ENCODE measurements around the gene SLC41A3. TPM values are rescaled to one million over a fixed set of nuclear protein-coding genes. Genes with fewer than 3 reads are reported as not detected.
"Not testable (repeated sequence)": the region's sequence is repeated elsewhere in the genome, so short reads cannot be mapped to it uniquely, and the experiment has no call there.

The SLC41A3 gene
- total RNA-seq, 1 experiment from 2014 or later = 30.8 TPM

DNA sequence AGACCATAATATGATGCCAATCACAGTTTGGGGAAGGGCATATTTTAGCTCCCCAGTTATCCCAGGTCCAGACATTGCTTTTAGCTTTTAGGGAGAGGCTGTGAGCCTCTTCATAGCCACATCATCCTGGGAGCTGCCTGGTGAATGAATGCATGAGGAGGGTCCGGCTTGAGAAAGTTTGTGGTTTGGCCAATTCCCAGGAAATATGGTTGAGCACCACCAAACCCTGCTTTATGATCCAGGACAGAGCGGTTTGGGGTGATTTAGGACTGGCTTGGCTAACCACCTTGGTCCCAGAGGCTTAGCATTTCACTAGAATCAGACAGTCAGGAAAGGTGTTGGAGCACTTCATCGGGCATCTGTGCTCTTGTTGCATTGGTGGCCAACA is 107.9 kb downstream of the SLC41A3 start:
- DNase-seq; H3K36me3 ChIP-seq (replicated peaks; ENCODE audit: control insufficient read depth, insufficient read depth, low read length); H3K4me3 ChIP-seq (ENCODE audit: insufficient read depth, low read depth, low read length): not testable (repeated sequence)
- H3K27me3 ChIP-seq (ENCODE audit: control insufficient read depth, insufficient read depth, low read length) = peaks cover 11% of the 10 kb centered on the region; the same call in 1 of the 2 replicates

DNA sequence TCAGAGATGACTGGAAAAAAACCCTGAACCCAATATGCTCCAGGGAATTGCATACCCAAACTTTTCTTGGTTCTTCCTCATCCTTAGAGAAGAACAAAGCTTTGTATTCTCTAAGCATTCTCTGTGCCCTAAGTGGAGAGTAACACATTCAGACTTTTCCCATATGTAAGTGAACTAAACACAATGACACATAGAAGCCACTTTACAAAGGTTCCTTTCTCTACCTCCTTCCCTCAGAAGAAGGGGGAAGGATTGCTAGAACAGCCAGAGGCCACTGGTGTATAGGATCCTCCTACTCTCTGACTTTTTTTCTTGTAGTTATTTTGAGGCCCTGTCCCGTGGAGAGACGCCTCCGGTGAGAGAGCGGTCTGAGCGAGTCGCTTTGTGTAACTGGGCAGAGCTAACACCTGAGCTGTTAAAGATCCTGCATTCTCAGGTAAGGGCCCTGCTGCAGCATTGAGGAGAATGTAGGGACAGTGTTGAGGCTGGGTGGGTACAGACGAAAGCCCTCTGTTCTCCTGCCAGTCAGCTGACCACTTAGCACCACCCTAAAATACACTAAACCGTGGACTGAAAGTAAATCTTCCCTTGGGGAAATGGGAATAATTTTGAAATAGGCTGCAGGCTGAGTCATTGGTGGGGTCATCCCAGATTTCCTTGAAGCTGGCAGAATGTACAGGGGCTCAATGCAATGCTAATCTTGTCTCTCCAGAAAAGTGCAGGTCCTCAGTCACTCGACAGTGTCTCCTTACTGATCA is 108.5 kb downstream of the SLC41A3 start:
- H3K4me3 ChIP-seq (ENCODE audit: insufficient read depth, low read depth, low read length); H3K36me3 ChIP-seq (replicated peaks; ENCODE audit: control insufficient read depth, insufficient read depth, low read length); DNase-seq: not testable (repeated sequence)
- H3K27me3 ChIP-seq (ENCODE audit: control insufficient read depth, insufficient read depth, low read length) = peaks cover 16% of the 10 kb centered on the region

DNA sequence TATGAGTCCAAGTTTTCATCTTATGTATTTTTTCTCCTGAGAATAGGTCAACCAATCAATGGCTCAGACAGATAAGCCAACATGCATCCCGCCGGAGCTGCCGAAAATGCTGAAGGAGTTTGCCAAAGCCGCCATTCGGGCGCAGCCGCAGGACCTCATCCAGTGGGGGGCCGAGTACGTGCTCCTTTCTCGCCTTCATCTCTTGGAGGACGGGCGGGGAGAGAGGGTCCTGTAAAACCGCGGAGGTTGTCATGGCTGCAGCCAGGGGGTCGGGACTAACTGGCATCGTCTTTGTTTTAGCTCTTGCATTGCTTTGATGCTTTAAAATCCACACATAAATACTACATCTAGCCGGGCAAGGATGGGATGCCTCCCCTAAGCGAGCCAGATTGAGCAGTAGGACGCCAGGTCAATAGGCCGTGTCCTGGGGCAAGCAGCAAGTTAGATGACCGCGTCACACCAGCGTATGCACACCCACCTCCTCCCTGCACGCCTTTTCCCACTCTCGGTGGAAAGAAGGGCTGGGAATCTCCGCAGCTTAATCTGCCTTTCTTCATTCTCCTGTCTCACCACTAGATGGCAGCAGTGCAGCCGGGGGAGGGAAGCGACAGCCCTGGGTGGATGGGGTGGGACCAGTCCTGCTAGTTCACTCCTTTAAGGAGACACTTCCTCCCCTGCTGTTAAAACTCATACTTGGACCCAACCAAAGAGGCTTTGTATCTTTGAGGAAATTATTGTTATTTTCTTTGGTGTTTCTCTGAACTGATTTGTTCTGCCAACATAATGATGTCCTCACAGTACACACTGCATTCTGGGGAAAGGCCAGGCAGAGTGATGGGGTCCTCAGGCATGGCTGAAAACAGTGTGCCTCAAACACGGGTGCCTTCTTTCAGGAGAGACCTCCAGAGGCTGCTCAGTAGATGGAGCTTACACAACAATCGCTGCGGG is 111.7 kb downstream of the SLC41A3 start:
- peak; percentile 32 for DNase-seq
- H3K4me3 ChIP-seq (ENCODE audit: insufficient read depth, low read depth, low read length) = peak overlapping the region; percentile 40
- not testable (repeated sequence) for H3K36me3 ChIP-seq (replicated peaks; ENCODE audit: control insufficient read depth, insufficient read depth, low read length)
- H3K27me3 ChIP-seq (ENCODE audit: control insufficient read depth, insufficient read depth, low read length) = peaks cover 26% of the 10 kb centered on the region

DNA sequence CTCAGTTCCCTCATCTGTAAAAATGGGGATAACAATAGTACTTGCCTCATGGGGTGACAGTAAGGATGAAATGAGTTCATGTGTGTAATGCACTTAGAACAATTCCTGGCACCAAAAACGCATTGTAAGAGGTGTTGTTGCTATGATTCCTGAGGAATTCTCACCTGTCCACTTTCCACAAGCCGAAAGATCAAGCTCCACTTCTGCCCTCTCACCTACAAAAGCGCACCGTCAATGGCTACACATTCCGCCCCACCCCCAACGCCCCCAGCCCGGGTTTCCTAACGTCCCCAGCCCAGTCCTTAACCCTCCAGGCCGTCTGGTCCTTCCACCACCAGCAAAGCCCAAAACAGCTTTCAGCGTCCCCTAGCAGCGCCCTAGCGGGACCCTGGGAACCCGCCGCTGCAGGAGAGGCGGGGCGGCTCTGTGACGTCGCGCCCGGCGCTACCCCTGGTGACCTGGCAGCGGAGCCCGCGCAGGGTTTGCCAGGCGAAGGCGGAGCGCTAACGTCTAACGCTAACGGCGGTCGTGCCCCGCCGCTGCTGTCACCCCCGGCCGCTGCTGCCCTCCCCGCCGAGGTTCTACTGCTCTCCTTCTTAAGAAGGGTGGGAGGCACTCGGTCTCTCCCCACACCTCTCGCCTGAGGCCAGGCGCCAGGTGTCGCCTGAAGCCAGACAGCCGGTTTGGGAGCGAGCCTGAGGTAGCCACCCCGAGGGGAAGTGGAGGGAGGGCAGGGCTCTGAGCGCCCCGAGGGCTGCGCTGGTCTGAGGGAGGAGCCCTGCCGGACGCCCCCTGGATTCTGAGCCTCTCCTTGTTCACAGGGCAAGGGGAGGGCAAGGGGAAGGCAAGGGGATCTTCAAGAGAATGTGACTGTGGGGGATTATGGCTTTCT is 115.0 kb downstream of the SLC41A3 start, which contains the start of gene ROPN1B:
TSS of gene ROPN1B (plus strand) at position 478 of the 892 bp plus-strand sequence. CDS start 2,877 bp downstream, outside the sequence.
- not testable (repeated sequence) for H3K36me3 ChIP-seq (replicated peaks; ENCODE audit: control insufficient read depth, insufficient read depth, low read length); DNase-seq; H3K4me3 ChIP-seq (ENCODE audit: insufficient read depth, low read depth, low read length)
- peaks cover 33% of the 10 kb centered on the region for H3K27me3 ChIP-seq (ENCODE audit: control insufficient read depth, insufficient read depth, low read length)

DNA sequence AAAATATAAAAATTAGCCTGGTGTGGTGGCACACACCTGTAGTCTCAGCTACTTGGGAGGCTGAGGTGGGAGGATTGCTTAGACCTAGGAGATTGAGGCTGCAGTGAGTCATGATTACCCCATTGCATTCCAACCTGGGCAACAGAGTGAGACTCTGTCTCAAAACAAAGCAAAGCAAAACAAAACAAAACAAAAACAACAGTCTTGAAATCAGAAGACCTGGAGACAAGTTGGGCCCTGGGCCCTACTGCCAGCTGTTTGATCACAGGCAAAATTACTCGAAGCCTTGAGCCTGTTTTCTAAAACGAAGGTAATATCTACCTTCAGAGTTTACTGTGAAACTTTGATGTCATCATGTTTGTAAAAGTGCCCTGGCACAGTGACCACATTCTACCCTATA is 115.8 kb downstream of the SLC41A3 start:
- not testable (repeated sequence) for H3K4me3 ChIP-seq (ENCODE audit: insufficient read depth, low read depth, low read length); H3K36me3 ChIP-seq (replicated peaks; ENCODE audit: control insufficient read depth, insufficient read depth, low read length); DNase-seq
- H3K27me3 ChIP-seq (ENCODE audit: control insufficient read depth, insufficient read depth, low read length) = peaks cover 33% of the 10 kb centered on the region

DNA sequence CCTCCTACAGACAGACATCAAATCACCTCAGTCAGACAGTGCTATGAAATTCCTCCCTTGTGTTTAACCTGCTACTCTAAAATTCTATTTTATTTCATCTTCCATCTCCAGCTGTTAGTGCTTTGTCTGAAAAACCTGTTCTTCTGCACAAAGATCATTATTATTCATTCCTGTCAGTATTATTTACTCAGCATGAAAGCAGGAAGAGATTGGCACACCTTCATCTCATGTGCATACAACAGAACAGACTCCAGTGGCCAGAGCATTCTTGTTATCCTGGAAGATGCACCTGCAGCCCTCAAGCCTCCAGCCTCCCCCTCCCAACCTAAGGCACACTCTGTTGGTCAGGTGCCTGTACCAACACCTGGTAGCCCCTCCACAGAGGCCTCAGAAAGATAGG is 116.8 kb downstream of the SLC41A3 start:
- Histone ChIP-seq H3K36me3 (replicated peaks; ENCODE audit: control insufficient read depth, insufficient read depth, low read length) (no peaks in the 10 kb centered on the region), H3K4me3 (ENCODE audit: insufficient read depth, low read depth, low read length) (no peak overlapping the region), H3K27me3 (ENCODE audit: control insufficient read depth, insufficient read depth, low read length) (peaks cover 31% of the 10 kb centered on the region)
- no peak for DNase-seq

DNA sequence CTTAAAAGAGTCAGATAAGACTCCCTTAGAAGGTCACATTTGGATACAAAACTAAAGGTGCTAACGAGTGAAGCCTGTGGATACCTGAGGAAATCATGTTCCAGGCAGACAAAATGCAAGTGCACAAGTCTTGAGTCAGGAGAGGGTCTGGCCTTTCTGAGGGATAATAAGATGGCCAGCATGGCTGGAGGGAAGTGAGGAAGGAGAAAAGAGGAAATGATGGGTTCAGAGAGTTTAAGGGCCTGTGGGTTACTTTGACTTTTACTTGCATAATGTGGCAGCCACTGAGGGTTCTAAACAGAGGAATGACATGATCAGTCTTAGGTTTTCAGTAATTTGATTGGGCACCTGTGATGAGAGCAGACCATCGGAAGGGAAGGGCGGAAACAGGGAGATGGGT is 118.4 kb downstream of the SLC41A3 start:
- H3K27me3 ChIP-seq (ENCODE audit: control insufficient read depth, insufficient read depth, low read length) = peaks cover 19% of the 10 kb centered on the region
- DNase-seq = no peak
- H3K4me3 ChIP-seq (ENCODE audit: insufficient read depth, low read depth, low read length) = no peak overlapping the region
- H3K36me3 ChIP-seq (replicated peaks; ENCODE audit: control insufficient read depth, insufficient read depth, low read length) = no peaks in the 10 kb centered on the region

DNA sequence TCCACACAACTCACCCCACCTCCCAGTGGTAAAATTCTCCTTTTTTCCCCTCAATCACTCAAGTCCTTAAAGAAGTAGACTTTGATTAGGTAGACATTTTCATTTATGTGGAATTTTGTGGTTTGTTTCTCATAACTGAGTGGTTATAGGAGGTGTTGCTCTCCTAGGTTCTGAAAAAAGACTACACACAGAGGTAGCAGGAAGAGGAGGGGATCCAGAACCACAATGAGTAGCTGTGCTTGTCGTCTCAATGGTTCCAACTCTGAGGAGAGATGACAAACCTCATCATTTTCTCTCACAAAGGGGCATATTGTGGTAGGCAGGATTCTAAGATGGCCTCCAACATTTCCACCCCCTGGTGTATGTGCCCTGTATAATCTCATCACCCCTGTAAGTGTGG is 120.1 kb downstream of the SLC41A3 start:
- H3K4me3 ChIP-seq (ENCODE audit: insufficient read depth, low read depth, low read length); DNase-seq; H3K36me3 ChIP-seq (replicated peaks; ENCODE audit: control insufficient read depth, insufficient read depth, low read length): not testable (repeated sequence)
- peaks cover 12% of the 10 kb centered on the region for H3K27me3 ChIP-seq (ENCODE audit: control insufficient read depth, insufficient read depth, low read length)

DNA sequence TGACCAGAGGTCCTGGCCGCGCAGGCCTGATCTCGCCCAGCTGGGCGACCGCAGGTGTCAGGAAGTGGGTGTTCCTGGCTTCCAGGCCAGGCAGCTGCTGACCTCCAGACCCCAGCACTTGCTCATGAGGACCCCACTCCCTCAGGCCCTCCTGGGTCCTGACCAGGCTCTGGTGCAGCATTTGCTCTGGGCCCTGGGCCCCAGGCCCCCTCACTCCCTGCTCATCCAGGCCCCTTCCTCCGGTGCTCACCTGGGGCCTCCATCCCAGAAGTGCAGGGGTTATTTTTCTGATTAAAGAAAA is 122.7 kb downstream of the SLC41A3 start:
- DNase-seq = peak; percentile 39
- peaks cover 3% of the 10 kb centered on the region; the same call in 1 of the 2 replicates for H3K27me3 ChIP-seq (ENCODE audit: control insufficient read depth, insufficient read depth, low read length)
- H3K36me3 ChIP-seq (replicated peaks; ENCODE audit: control insufficient read depth, insufficient read depth, low read length) = no peaks in the 10 kb centered on the region
- no peak overlapping the region for H3K4me3 ChIP-seq (ENCODE audit: insufficient read depth, low read depth, low read length)

DNA sequence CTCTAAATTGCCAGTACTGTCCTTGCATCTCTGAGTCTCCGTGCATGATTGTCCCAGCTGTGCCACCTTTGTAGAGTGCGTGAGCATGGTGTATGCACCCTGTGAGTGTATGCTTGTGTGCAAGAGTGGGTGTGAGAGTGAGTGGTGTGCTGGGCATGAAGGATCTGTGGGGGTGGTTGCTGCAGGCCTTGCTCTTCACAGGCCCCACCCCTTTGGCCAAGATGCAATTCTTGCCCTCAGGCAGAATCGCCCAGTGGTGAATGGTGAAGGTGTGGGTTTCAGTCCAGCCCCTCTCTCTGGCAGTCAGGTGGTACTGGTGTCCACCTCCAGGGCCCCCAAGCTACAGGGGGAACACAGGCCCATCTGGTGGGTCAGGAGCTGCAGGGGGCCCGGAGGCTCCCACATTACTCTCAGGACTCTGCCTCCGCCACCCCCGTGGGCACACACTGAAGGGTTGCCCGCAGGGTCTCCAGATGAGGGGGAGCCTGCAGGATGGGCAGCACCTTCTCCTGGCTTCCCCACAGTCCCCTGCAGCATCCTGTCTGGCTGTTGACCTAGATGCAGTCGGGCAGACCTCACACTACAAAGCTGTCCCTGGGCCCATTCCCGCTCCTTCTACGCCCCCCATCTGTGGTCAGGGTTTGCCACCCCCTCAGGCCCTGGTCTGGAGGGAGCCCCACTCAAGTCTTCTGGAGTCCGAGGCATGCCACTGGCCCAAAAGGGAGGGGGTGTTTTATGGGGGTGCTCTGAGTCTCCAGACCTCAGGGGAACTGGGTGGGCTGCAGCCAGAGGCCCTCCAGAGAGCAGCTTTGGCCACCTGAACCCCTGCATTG is 123.3 kb downstream of the SLC41A3 start:
- Histone ChIP-seq H3K4me3 (ENCODE audit: insufficient read depth, low read depth, low read length) (no peak overlapping the region), H3K27me3 (ENCODE audit: control insufficient read depth, insufficient read depth, low read length) (peaks cover 3% of the 10 kb centered on the region; the same call in 1 of the 2 replicates), H3K36me3 (replicated peaks; ENCODE audit: control insufficient read depth, insufficient read depth, low read length) (no peaks in the 10 kb centered on the region)
- peak; percentile 39 for DNase-seq

DNA sequence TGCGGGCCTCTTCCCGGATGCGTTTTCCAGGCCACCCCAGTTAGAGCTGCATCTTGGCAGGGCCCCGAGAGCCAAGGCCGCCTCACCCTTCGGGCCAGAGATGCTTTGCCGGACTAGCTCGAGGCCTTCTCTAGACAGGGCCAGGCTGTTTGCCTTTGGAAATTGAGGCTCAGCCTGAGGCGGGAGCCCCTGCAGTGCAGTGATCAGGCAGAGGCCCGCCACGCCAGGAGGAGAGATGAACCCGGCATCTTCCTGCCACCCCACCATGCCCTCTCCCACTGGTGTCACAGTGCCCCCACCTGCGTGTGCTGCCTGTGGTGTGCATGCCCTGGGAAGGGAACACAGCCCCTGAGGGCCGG is 123.9 kb downstream of the SLC41A3 start:
- peak; percentile 36 for DNase-seq
- no peaks in the 10 kb centered on the region; the same call in 1 of the 2 replicates for H3K27me3 ChIP-seq (ENCODE audit: control insufficient read depth, insufficient read depth, low read length)
- H3K4me3 ChIP-seq (ENCODE audit: insufficient read depth, low read depth, low read length) = no peak overlapping the region
- H3K36me3 ChIP-seq (replicated peaks; ENCODE audit: control insufficient read depth, insufficient read depth, low read length) = no peaks in the 10 kb centered on the region

DNA sequence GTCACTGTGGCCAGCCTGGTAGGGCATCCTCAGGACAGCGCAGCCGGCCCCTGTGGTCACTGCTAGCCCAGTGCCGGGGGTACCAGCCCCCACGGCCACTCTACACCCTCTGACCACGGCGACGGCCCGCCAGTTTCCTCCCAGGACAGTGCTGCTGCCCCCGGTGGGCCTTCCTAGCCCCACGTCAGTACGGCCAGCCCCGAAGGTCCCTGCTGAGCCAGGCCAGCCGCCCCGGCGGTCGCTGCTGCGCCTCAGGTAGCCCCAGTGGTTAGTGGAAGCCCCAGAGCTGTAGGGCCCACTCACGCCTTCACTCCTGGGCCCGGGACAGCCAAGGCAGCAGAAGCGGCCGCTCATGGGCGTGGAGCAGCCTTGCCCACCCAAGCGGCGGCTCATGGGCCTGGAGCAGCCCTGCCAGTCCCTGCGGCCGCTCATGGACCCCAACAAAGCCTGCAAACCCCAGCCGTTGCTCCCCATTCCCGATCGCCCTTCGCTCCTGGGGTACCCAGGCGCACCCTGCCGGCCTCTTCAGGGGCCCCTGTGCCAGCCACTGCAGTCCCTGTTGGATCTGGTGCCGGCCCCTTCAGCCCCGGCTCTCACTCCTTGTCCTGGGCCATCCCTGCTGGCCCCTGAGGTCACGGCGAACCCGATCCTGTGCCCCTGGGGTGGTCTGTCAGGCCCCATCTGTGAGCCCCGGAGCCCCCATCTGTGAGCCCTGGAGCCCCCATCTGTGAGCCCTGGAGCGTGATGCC is 124.4 kb downstream of the SLC41A3 start:
- DNase-seq = peak; percentile 70
- Histone ChIP-seq H3K36me3 (replicated peaks; ENCODE audit: control insufficient read depth, insufficient read depth, low read length) (no peaks in the 10 kb centered on the region), H3K4me3 (ENCODE audit: insufficient read depth, low read depth, low read length) (no peak overlapping the region), H3K27me3 (ENCODE audit: control insufficient read depth, insufficient read depth, low read length) (no peaks in the 10 kb centered on the region; the same call in 1 of the 2 replicates)

All from H7 (cell line).